Midbrain (tissue), 1 donor: ENCODE results near the gene CACNA2D3.

Experiments used
- DNase-seq: peaks from one replicate; lab custom pipeline; 2025; lab: John Stamatoyannopoulos, UW

CACNA2D3 gene

GRCh38 chr3:54877730-54878129 lies 755.4 kb downstream of the CACNA2D3 start:
- DNase-seq, result no peak

DNA sequence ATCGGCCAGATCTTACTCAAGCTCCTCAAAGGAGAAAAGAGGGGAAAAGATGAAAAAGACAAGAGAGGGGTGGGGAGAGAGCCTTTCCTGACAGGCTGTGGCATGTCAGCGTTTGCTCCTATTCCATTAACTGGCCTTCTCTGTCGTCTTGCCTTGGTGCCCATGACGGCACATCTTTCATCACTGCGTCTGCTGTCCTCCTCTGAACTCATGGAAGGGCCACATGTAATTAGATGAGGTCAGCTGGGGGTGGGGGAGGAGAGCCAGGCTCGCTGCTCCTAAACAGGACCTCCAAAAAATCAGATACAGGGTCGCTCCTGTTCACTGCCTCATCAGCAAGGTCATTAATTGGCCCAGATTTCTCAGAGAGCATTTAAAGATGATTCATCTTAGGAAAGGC lies 755.8 kb downstream of the CACNA2D3 start:
- no peak for DNase-seq

DNA sequence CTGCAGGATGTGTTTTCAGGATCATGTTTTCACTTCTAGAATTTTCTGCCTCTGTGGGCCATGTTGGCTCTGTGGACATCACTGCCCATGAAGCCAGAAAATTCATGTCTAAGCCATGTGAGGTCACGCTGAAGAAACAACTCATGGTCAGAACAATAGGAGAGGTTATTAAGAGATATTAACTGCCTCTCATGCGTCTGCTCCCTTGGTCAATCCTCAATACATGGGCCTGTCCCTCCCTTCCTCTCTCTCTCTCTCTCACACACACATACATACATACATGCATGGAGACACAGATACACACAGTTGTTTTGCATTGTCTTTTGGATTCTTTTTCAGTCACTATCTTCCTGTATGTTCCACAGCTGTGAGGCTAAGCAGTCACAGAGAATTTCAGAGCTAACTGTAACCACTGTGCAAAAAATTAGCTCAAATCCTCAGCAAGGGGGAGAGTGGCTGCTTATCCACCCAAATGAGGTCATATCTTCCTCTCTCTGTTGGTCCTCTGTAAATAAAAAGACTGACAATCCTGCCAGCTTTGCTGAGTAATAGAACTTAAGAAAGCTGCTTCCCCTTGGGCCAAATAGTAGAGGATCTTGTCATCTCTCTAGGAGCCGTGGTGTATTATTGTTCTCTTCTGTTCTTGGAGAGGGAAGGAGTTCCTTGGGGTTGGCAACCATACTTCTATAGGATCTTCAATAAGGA lies 759.9 kb downstream of the CACNA2D3 start:
- no peak for DNase-seq

DNA sequence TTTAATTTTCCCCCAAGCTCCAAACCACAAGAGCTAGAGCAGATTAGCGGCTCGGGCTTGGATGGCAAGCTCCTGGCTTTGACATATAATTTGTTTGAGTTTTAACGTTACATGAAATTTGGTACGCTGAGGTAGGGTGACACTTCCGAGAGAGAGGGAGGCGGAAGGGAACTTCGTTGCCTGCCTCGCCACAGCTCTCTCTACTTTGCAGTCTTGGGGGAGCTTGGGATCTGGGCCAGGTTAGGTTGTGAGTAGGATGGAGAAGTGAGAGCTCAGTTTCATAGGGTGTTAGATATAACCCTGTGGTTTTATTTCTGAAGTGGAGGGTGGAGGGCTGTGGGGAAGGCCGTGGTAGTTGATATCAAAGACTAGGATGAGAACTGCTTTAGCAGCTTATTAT lies 765.8 kb downstream of the CACNA2D3 start:
- DNase-seq, result no peak

DNA sequence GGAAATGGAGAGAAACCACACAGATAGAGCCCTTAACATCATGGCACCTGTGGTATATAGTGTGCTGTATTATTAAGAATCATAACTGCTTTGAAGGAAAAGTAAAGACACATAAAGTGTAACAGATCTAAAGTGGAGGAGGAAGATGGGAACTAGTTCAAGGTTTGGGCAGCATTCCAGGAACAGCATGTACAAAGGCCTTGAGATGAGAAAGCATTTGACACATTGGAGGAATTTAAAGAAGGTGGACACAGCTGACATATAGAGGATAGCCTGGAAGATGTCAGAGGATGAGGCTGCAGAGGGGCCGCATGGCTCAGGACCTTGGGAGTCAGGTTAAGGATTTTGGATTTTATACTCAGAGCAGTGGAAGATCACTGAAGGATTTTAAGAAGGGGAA lies 766.5 kb downstream of the CACNA2D3 start:
- DNase-seq, result no peak

DNA sequence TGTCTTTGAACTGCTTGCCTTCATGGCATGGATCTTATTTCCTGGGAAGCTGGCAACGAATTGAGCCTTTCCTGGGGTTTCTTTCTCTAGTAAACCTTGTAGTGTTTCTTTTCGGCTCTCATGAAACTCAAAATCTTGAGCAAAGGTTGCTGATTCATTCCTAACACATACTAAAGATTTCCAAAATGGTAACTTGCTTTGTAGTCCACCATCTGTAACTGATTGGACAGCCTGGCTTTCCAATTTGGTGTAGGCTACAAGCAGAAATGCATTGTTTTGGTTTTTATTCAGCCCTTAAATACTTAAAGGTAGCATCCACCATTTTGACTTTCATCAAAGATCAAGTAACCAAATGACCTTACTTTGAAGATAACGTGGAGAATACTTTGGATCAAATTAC lies 767.4 kb downstream of the CACNA2D3 start:
- no peak for DNase-seq

GRCh38 chr3:54891540-54891897 lies 769.2 kb downstream of the CACNA2D3 start:
- peak; percentile 38 for DNase-seq

GRCh38 chr3:54892168-54892567 lies 769.8 kb downstream of the CACNA2D3 start:
- DNase-seq, result no peak

DNA sequence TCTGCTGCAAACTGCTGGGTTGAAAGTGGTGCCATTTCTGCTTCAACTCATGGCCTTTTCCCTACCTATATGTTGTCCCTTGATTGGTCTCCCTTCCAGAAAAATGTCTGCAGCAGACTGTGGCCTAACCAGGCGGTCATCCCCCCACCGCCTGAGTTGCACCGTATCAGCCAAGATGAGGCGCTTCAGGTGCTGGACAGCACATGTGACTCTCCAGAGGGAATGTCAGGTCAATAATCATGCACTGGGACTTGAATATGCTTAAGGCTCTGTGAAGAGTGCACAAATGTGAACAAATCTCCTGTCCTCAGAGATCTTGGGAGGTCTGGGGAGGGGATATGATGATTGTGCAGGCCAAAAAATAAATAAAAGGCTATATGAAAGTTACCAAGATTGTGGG lies 773.3 kb downstream of the CACNA2D3 start:
- no peak for DNase-seq

- DNase-seq, result no peak
Measured at GRCh38 chr3:54897028-54897711, 774.8 kb downstream of the CACNA2D3 start.

DNA sequence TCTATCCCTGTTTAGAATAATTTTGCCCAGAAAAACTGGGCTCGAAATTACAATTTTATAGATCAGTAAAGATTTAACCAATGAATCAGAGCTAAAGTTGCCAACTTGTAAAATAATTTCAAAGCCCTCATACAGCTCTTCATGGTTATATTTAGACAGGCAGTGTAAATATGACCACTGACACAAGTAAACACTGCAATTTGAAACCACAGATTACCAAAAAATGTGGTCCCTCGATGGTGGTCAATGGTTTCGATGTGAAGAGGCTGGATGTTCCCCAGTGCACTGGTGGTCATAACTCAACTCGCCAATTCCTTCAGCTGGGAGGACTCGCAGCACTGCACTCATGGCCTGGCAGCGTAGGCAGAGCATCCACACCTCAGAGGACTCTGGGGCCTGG lies 776.9 kb downstream of the CACNA2D3 start:
- no peak for DNase-seq

GRCh38 chr3:54900838-54901591 lies 778.7 kb downstream of the CACNA2D3 start:
- no peak for DNase-seq

DNA sequence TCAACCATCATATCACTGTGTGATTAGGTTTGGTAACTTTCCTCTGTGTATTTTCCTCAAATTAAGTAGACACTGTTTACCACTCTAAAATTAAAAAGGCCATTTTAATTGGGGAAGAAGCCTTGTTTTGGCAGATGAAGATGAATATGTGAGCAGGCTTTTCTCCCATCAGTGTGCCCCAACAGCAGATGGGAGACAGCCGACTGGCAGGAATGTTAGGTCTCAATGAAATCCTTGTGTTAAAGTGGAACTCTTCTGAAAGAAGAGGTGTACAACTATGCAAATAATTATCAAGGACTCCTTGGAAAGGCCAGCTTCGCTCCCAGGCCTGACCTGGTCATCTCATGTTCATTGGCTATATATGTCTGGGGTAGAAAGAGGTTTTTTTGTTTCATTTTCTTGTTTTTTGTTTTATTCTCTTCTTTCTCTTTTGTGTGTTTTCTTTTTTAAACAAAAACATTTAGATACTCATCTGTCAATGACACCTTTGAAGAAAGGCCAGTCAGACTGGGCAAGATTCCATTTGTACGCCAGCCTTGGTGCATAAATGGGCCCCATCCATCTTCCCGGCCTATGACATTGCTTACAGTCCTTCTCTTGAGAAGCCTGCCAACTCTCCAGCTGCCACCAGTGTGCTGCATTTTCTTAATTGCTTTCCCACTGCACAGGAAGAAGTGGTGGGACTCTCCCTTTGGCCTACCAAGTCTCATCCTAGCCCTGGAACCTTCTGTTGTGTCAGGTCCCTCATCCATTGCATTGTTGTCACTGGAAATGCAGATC lies 779.7 kb downstream of the CACNA2D3 start:
- DNase-seq, result no peak

GRCh38 chr3:54905261-54905888 lies 783.0 kb downstream of the CACNA2D3 start:
- DNase-seq, result no peak

- DNase-seq, result no peak
Measured at GRCh38 chr3:54905920-54906319, 783.6 kb downstream of the CACNA2D3 start.

DNA sequence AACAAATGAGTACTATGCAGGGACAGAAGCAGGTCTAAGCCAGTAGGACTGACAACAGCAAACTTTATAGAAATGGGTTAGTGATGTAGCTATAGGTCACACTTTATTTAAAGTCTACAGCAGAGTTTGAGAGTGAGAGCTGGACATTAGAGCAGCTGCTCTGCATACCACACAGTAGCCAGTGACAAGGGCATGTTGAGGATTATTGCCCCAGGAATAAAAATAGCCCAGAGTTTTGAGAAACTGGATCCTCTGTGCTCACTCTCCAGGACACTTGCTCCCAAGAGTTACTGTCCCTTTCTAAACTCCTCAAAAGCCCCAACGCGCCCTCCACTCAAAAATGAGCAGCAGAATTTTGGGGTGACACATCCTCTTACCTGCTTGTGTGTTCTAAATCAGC lies 784.4 kb downstream of the CACNA2D3 start:
- no peak for DNase-seq

- DNase-seq, result no peak
Measured at GRCh38 chr3:54909191-54909590, 786.8 kb downstream of the CACNA2D3 start.

GRCh38 chr3:54914180-54914579 lies 791.8 kb downstream of the CACNA2D3 start:
- DNase-seq, result no peak

GRCh38 chr3:54915181-54915580 lies 792.8 kb downstream of the CACNA2D3 start:
- DNase-seq, result no peak

DNA sequence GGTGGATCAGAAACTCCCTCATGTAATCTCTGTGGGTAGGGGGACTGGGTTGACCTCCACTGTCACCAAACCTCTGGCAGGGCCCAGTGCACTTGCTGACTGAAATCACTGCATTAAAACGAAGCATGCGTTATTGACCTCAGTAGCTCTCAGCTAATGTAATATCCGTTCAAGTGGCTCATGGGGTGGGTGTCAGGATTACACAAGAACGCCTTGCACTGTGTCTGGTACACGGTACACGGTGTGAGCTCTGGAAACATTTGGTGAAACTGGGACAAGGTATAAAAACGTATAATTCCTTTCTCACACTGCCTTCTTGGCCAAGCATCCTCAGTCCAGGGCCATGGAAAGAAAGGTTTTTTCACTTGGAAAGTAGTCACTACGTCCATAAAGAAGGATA lies 793.6 kb downstream of the CACNA2D3 start:
- no peak for DNase-seq

DNA sequence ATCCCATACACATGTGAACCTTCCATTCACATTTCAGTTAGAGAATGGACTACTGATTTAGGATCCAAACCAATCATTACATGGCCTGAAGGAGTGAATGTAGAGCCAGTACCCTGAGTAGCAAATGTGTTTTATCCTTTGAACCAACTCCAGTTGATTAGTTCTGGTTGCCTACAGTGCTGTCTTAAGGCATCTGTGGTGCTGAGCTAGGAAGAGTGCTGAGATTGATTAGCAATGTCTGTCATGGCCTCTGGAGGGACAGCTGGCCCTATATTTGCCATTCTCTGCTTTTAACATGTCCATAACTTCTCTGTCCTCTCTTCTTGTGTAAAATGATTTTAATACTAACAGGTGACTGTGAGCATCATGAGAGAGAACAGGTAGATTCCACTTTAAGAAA lies 794.4 kb downstream of the CACNA2D3 start:
- no peak for DNase-seq

- DNase-seq, result no peak
Measured at GRCh38 chr3:54917174-54917573, 794.8 kb downstream of the CACNA2D3 start.
